NCI-H1417 treated with DMSO at 0.1 percent for 48 hours (cell line): ENCODE data around the gene ZMYM5.
"Not testable (repeated sequence)": the region's sequence is repeated elsewhere in the genome, so short reads cannot be mapped to it uniquely, and the experiment has no call there.

Experiments
- DNase-seq: peaks from one replicate; lab custom pipeline; 2025; lab: John Stamatoyannopoulos, UW

The ZMYM5 gene

DNA sequence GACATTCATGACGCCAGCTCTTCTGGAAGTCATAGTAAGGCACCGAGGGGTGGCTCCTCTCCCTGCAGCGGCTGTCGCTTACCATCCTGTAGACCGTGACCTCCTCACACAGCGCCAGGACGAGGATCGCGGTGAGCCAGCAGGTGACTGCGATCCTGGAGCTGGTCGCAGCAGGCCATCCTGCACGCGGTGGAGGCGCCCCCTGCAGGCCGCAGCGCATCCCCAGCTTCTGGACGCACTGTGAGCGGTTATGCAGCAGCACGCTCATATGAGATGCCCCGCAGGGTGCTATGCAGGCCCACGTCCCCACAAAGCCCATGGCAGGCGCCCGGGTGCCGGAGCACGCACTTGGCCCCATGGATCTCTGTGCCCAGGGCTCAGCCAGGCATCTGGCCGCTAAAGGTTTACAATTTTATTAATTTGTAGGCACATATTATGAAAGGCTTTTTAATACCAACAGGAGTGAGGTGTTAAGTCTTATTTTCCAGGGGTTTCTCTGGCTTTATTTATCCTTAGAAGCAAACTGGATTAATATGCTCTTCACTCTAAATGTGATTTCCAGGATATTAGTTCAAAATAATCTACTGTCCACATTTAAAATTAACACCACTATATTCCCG is 45.1 kb downstream of the ZMYM5 start:
- no peak for DNase-seq

DNA sequence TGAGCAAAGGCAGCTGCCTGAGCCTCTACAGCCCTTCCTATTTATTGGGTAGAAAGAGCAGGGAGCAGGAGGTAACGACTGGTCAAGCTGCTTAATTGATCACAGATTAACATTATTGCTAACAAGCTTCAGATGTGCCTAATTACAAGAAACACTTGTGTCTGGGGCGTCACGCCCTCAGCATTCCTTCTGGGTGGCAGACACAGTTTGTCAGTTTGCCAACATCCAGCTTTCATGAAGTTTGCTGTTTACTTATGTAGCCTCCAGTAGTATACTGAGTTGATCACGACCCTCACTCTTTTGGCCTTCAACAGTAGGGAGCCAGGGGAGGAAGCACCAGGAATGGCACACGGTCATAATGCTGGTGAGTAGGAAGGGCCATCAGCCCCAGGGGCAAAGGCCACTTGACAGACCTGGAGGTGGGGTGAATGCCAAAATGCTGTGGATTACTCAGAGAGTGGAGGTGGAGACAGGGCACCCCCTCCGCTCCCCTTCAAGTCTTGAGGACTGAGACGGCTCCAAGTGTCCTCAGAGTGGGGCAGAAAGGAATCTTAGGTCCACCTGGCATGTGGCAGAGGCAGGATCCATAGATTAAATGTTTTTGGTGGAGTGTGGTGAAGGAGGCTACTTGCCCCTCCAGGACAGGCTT is 45.8 kb downstream of the ZMYM5 start:
- DNase-seq: no peak

DNA sequence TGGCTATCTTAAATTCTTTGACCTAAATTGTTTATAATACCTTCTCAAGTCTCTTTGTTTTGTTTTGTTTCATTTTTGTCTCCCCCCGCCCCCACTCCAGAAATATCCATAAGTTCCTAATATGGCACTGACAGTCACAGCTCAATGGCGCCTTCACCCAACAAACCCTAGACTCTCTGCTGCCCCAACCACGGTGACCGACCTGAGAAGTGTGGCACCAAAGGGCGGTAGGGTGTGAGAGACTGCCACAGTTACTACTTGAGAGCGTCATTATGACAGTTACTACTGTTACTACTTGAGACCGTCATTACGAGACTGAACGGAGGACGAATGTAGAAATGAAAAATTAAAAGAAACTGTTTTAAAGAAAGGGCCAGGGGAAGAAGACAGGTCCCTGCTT is 46.3 kb downstream of the ZMYM5 start:
- no peak for DNase-seq

DNA sequence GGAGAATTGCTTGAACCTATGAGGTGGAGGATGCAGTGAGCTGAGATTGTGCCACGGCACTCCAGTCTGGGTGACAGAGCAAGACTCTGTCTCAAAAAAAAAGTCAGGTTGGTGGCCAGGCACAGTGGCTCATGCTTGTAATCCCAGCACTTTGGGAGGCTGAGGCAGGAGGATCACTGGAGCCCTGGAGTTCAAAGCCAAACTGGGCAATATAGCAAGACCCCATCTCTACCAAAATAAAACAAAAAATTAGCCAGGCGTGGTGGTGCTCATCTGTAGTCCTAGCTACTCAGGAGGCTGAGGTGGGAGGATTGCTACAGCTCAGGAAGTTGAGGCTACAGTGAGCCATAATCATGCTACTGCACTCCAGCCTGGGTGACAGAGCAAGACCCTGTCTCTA is 47.6 kb downstream of the ZMYM5 start:
- DNase-seq: not testable (repeated sequence)

DNA sequence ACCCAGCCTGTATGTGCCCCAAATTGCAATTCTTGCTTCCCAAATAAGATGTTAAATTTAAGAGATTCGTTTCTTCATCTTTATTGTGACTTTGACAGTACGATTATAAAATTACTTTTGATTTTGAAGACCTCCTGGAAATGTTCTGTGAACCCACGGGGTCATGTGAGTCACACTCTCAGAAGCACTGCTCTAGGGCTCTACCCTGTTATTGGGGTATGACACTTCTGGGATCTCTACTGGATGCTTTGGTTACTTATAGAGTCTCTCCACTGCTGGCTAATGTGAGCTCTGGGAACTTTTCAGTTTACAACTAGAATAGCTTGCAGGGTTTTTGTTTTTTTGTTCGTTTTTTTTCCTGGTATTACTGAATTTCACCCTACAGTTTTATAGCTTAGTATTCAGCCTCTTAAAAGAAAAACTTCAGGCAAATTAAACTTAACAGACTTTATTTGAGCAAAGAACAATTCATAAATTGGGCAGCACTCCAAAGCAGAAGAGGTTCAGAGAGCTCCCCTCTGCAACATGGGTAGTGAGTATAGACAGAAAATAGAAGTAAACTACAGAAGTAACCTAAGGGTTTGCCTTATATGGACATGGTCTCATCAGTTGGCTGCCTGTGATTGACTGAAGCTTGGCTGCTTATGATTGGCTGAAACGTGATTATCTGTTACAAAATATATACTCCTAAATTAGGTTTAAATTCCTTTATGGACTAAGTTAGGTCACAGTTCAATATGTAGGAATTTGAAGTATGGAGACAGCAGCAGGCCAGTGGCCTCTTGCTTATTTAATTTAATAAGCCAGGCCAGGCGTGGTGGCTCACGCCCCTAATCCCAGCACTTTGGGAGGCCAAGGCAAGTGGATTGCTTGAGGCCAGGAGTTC is 52.2 kb downstream of the ZMYM5 start:
- DNase-seq: no peak

DNA sequence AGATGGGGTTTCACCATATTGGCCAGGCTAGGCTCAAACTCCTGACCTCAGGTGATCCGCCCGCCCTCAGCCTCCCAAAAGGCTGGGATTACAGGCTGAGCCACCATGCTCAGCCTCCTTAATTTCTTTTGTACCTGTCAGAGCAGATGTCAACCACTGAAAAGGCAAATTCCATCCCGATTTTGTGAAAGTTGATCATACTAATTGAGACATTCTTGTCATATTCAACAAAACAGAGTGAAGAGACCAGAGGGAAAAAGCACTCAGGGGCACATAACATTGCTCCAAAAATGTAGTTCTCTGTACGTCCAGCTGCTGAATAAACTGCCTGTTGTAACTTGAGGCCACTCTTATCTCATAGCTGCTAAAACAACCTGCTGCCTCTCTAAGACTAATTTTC is 53.3 kb downstream of the ZMYM5 start:
- DNase-seq: no peak

DNA sequence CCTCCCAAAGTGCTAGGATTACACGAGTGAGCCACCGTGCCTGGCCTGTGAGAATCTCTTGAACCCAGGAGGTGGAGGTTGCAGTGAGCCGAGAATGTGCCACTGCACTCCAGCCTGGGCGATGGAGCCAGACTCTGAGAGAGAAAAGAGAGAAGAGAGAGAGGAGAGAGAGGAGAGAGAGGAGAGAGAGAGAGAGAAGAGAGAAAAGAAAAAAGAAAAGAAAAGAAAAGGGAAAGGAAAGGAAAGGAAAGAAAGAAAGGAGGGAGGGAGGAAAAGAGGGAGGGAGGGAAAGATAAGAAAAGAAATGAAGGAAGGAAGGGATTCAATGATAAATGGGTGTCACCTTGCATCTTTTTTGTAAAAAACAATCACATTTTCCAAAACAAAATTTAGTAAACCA is 57.7 kb downstream of the ZMYM5 start:
- no peak for DNase-seq

DNA sequence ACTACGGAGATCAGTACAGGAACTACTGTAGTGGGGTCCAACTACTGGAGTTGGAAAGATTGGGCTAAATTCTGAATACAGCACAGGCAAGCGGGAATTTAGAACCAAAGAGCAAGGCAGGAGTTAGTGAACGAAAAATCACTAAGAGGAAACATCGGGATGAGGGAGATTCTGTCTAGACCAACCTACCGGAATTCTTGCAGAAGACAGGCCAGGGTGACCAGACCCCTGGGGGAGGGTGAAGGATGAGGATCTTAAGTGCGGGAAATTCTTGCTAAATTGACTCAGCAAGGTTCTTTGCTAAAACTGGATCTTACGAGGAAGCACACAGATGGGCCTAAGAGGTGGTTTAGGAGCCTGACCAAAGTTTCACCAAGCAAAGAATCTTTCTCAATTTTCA is 67.5 kb downstream of the ZMYM5 start:
- no peak for DNase-seq

DNA sequence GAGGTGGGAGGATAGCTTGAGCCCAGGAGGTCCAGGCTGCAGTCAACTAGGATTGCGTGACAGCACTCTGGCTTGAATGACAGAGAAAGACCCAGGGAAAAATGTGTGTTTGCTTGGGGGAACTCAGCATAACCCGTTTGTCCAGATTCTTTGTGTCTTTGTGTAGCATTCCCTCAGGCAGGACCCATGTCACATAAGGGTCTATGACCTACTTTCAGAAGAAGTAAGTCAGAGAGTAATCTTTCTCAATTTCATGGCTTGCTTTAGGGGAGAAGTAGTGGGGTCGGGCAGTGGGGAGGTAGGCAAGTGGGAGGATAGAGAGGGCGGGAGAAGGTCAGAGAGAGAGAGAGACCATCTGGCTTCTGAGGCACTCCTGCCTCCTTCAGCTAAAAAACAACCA is 68.8 kb downstream of the ZMYM5 start:
- no peak for DNase-seq

DNA sequence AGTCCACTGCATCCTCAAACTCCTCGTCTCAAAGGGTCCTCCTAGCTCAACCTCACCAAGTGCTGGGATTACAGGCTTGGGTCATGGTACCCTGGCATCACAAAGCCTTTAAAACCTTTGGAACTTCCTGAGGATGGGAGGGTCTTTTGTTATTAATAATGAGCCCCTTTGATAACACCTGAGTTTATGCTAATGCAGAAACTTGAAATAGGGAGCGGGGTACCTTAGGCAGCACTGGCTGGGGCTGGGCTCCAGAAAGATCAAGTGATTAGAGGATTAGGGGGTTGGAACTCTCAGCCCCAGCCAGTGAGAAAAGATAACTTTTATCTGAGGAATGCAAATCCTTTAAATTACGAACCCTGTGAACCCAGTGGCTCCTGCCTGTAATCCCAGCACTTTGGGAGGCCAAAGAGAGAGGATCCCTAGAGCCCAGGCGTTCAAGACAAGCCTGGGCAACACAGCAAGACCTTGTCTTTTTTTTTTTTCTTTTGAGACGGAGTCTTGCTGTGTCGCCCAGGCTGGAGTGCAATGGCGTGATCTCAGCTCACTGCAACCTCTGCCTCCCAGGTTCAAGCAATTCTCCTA is 71.4 kb downstream of the ZMYM5 start:
- DNase-seq: no peak

DNA sequence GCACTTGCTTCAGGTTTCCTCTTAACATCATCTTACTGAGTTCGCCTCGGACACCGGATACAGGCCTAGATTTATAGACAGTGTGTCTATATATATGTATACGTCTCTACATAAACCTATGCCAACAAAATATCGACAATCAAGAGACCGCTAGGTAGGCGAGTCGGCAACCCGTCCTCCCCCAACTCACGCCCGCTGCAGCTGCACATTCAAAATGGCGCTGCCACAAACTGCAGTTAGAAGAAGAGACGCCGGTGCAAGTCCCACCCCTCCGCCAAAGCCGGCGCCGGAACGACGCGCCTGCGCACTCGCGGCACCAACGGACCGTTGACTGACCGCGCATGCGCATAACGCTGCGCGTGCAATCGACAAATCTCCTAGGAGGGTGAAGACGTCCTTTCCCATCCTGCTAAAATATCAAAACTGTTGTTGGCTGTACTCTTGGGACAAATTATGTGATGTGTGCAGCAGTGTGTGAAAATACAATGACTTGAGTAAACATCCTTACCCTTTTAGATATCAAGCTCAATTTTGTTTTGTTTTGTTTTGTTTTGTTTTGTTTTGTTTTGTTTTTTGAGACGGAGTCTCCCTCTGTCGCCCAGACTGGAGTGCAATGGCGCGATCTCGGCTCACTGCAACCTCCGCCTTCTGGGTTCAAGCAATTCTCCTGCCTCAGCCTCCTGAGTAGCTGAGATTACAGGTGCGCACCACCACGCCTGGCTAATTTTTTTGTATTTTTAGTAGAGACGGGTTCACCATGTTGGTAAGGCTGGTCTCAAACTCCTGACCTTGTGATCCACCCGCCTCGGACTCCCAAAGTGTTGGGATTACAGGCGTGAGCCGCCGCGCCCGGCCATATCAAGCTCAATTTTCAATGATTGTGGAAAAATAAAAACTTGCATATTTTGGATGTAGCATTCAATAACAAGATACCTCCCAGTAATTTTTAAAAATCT is 80.4 kb downstream of the ZMYM5 start, which contains the start of gene PSPC1:
PSPC1 (minus strand) TSS at position 219 of the 956 bp plus-strand sequence; CDS start at position 31, 188 bp downstream.
- peak; percentile 20 for DNase-seq

DNA sequence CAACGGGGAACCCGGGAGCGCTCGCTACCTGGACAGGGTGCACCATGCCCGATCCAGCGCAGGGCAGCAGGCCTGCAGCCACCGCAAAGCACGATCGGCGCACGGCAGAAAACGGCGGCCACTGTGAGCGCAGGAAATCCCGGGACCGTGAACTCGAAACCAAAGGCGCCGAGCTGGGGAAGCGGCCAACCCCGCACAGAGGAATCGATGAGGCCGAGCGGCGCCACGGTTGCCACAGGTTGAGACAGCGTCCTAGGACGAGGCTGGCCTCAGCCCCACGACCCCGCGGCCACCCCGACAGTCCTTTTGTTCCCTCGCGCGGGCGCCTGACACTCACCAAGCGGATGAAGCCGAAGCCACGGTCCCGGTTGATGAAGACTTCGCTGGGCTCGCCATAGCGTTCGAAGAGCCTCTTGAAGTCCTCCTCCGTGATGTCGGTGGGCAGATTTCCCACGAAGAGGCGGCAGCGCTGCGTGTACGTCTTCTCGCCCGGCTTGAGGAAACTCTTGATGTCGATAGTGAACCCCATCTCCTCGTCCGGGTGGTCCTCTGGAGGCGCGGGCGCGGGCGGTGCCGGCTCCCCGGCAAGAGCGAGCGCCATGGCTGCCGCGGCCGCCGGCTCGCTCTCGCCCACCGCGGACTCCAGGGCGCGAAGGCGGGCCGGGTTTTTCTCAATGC is 81.3 kb downstream of the ZMYM5 start:
- no peak for DNase-seq

DNA sequence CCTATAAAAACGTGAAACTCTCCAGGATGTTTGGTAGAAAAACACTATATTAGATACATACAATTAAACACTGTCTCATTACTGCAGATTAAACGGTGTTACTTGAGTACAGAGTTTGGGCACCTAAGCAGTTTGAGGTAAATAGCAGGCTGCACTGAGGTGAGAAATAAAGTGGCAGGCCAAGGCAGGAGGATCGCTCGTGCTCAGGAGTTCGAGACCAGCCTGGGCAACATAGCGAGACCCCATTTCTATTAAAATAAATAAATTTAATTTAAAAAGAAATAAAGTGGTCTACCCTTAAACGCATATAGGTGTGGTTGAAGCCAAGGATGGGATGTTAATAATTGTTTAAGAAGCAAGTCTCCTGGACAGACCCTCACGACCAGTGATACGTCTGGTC is 81.9 kb downstream of the ZMYM5 start:
- no peak for DNase-seq

DNA sequence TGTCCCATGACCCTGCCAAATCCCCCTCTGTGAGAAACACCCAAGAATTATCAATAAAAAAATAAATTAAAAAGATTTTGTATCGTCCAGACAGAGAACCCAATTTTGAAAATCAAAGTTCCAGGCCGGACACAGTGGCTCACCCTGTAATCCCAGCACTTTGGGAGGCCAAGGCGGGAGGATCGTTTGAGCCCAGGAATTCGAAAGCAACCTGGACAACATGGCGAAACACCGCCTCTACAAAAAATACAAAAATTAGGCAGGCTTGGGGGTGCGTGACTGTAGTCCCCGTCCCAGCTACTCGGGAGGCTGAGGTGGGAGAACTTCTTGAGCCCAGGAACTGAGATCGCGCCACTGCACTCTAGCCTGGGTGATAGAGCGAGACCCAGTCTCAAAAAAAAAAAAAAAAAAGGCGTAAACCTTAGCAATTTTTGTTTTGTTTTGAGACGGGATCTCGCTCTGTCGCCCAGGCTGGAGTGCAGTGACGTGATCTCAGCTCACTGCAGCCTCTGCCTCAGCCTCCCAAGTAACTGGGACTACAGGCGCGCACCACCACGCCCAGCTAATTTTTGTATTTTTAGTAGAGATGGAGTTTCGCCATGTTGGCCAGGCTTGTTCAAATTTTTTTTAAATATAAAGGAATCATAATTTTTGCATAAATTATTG is 82.6 kb downstream of the ZMYM5 start:
- not testable (repeated sequence) for DNase-seq
